OCI-M2 (cell line): Measurements from ENCODE around the gene TRABD2B.

ENCODE experiments used
- DNase-seq: peaks from one replicate; lab custom pipeline; 2025; ENCODE audit not compliant: unreplicated experiment; lab: John Stamatoyannopoulos, UW

TRABD2B gene

GRCh38 chr1:48022306-48022705 is 25.1 kb upstream of the TRABD2B start:
- no peak for DNase-seq

DNA sequence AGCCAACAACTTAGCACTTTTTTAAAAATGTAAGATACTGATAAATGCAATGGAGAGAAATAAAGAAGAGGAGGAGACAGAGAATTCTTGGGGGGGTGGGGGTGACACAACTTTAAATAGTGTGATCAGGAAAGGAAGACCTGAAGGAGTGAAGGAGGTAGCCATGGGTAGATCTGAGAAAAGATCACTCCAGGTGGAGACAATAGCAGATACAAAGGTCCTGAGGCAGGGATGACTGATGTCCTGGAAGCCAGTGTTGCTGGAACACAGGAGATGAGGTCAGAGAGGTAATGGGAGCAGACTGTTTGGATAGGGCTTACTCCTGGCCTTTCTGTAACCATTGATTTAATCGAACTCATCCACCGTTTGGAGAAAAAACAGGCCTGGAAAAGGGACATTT is 24.6 kb upstream of the TRABD2B start:
- no peak for DNase-seq

GRCh38 chr1:48019714-48020315 is 22.6 kb upstream of the TRABD2B start:
- DNase-seq, result no peak

- no peak for DNase-seq
Observed at GRCh38 chr1:48018799-48019198, 21.6 kb upstream of the TRABD2B start.

DNA sequence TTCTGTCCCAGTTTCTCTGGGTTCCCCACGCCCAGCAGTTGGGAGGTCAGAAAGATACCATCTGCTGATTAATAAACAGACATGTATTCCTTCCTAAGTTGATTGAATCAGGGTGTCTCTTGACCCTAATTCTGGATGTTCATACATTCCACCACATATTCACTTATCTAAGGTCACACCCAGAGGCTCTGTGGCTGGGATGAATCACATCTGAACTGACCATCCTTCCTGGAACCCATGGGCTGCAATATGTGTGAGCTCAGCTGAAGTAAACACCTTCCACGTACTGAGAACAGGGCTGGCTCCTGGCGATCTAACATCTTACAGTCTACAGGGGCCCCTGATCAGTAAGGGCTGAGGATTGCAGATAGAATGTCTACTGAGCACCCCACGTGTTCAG is 20.5 kb upstream of the TRABD2B start:
- DNase-seq, result no peak

- no peak for DNase-seq
Observed at GRCh38 chr1:48016515-48016914, 19.3 kb upstream of the TRABD2B start.

GRCh38 chr1:48013270-48013669 is 16.1 kb upstream of the TRABD2B start:
- no peak for DNase-seq

GRCh38 chr1:48007047-48007446 is 9.9 kb upstream of the TRABD2B start:
- DNase-seq, result no peak

DNA sequence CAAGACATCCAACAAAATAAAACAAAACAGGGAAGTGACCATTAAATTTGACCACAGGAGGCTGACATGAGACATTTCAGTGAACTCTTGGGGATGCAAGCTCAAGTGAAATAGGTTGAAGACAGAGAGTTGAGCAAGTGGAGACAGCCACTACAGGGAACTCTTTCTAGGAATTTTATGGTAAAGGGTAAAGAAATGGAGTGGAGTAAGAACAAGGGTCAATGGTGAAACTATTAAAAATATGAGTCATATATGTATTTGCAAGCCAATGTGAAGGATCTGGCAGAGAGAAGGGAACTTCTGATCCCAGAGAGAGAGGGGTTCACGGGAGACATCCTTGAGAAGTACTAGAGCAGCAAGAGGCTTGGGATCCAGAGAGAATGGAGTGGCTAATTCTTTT is 9.1 kb upstream of the TRABD2B start:
- no peak for DNase-seq

DNA sequence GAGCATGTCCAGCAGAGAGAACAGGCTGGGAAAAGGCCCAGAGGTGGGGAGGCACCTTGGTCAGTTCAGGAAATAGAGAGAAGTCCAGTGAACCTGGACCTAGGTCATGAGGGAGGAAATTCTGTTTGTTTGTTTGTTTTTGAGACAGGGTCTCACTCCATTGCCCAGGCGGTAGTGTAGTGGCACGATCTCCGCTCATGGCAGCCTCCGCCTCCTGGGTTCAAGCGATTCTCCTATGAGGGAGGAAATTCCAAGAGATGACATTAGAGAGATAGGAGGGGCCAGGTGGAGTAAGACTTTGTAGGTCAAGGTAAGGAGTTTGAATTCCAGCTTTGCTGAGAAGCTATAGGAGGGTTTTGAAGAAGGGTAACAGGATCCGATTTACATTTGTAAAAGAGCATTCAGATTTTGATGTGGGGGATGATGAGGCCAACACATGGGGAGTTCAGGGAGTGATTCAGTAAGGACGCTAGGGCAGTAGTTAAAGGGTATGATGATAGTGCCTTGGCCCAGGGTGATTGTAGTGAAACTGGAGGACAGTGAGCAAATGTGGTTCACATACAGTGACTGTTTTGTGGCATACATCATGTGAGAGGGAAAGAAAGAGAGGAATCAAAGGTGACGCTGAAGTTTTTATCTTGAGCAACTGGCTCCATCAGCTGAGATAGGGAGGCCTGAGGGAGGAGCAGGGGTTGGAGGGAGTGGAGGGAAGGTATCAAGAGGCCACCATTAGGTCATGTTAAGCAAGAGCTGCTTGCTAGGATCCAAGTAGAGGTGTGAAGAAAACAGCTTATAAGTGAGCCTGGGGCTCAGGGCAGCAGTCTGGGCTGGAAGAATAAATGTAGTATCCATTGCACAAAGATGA is 8.3 kb upstream of the TRABD2B start:
- DNase-seq, result no peak

GRCh38 chr1:48003741-48004531 is 6.8 kb upstream of the TRABD2B start:
- no peak for DNase-seq

DNA sequence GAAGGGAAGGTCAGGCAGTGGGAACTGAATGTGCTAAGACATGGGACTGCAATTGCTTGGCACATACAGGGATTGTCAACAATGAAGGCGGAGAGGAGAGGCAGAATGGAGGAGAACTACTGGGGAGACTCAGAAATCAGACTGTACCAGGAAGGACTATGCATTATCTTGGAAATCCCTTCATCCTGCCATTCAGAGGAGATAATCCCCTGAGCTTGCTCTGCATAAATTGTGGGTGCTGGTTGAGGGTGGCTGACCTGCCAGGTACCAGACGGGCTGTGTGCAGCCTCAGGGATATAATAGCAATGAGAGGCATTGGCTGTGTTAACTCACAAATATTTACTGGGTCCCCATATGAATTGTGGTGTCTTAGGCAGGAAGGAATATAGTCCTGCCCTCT is 5.0 kb upstream of the TRABD2B start:
- DNase-seq, result no peak

DNA sequence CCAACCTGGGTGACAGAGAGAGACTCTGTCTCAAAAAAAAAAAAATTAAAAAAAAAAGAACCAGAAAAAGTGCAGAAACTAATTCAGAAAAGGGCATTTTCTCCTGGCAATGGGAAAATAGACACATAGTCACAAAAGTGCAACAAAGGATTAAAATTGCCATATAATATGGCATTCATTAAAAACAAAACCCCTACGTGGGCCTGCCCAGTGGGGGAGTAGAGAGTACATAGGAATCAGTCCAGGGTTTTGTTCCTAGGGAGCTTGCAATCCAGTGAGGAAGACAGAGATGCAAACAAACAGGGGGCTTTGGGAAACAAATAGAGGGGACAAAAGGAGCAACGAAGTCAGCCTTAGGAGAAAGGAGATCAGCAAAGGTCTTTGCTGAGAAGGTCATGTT is 4.5 kb upstream of the TRABD2B start:
- no peak for DNase-seq

GRCh38 chr1:48000883-48001282 is 3.7 kb upstream of the TRABD2B start:
- no peak for DNase-seq

DNA sequence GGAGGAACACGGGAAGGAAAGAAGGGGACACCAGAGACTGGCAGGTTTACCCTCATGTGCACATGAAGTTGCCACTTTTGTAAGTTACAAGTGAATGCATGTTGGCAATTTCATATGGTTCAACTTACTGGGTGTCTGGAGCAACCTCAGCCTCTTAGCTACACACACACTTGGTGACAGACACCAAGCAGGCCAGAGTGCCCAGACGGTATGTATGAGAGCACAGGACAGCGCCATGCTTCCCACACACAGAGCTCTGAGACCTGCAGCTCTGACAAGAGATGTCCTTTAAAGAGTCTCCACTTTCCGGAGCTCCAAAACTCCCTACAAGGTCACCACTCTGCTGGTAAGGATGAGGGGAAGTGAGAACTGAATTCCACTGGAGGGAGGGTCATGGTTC is 1.9 kb upstream of the TRABD2B start:
- DNase-seq, result no peak

DNA sequence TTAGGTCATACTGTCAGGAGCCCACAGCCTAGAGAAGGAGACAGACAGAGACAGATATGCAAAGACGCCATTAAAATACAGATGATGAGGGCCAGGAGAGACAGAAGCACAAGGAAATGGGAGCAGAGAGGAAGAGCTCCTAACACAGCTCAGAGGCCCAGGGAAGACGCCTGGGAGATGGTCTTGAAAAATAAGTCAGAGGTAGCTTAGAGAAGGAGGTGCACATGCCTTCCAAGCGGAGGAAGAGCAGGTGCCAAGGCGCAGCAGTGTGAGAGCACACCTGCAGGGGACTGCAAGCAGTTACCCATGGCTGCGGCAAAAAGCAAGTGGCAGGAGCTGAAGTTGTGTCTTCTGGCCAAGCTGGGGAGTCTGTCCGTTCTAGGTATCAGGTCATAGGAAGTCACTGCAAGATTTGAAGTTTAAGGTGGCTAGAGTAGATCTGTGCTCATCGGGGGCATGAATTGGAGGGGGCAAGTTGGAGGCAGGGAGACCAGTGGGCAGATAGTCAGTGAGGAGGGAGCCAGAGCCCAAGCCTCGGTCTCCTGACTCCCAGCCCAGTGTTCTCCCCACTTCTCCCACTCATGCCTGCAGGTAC is 1.3 kb upstream of the TRABD2B start:
- no peak for DNase-seq

- no peak for DNase-seq
Observed at GRCh38 chr1:47996406-47997226, 569 bp downstream of the TRABD2B start.

DNA sequence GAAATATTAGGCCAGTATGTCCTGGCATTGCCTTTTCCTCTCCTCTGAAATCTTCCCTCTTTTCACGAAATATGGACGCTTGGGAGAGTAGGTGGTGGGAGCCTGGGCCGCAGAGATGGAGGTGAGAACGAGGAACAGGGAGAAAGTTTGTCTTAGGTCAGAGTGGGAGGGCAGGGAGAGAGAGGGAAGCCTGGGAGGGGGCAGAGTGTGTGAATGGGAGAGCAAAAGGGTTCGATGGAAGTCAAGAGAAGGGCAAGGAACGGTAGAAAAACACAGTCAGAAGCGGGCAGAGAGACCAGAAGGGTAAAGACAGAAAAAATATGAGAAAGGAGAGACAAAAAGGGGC is 1.2 kb downstream of the TRABD2B start:
- DNase-seq, result no peak

- DNase-seq, result no peak
Observed at GRCh38 chr1:47995306-47996050, 1.7 kb downstream of the TRABD2B start.
